Esophagus muscularis mucosa (tissue), 3 donors: ENCODE results near the gene CYLD.

Experiments
- POLR2A ChIP-seq: fragments of 450-650 bp; IDR thresholded peaks from one replicate; pipeline ENCODE4 v1.6.1; 2017; ENCODE audit warnings: antibody characterized with exemption, moderate library complexity, mild to moderate bottlenecking, low read depth
- TF ChIP-seq, protein P1 (sequence below), 3 experiments: fragments of 200-600 bp in 2 of 3; fragments of 450-650 bp in 1 of 3; sonication (generic) in 2 of 3; IDR thresholded peaks; one replicate each; pipeline ENCODE4 v1.5.1; 2017 to 2019; ENCODE audit warnings: antibody characterized with exemption in 3 of 3, mild to moderate bottlenecking in 2 of 3, moderate library complexity in 1 of 3

DNA sequence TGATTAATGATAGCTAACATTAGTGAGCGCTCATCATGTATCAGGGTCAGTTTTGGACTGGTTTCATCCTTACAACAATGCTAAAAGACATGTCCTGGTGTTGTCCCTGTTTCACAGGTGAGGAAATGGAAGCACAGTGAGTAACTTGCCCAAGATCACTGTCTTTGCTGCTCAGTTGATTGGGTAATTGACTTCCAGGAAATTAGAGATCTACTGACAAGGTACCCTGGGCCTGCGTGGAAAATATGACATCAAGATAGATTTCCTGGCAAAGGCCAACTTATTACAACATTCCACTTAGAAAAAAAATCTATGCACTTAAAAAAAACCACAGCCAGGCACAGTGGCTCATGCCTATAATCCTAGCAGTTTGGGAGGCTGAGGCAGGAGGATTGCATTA lies 96.3 kb downstream of the CYLD start:
- TF ChIP-seq, protein P1, sequence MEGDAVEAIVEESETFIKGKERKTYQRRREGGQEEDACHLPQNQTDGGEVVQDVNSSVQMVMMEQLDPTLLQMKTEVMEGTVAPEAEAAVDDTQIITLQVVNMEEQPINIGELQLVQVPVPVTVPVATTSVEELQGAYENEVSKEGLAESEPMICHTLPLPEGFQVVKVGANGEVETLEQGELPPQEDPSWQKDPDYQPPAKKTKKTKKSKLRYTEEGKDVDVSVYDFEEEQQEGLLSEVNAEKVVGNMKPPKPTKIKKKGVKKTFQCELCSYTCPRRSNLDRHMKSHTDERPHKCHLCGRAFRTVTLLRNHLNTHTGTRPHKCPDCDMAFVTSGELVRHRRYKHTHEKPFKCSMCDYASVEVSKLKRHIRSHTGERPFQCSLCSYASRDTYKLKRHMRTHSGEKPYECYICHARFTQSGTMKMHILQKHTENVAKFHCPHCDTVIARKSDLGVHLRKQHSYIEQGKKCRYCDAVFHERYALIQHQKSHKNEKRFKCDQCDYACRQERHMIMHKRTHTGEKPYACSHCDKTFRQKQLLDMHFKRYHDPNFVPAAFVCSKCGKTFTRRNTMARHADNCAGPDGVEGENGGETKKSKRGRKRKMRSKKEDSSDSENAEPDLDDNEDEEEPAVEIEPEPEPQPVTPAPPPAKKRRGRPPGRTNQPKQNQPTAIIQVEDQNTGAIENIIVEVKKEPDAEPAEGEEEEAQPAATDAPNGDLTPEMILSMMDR (IDR thresholded peaks at IDR 0.05) = no peak
- TF ChIP-seq POLR2A = no peak
